Measurements from ENCODE around the gene KIAA0232. TPM values are rescaled to one million over a fixed set of nuclear protein-coding genes. Genes with fewer than 3 reads are reported as not detected.

Gene KIAA0232
- total and polyA plus RNA-seq, 10 of the 15 experiments (the other 5 are each of a cell fraction or from before 2014, with no cell fraction given), result 2.8 to 15.1 (median 10.8) TPM

- DNase-seq (ENCODE audit: low read depth, low spot score) (no peak), ATAC-seq (no peak), FAIRE-seq (no peak)
- no peaks in the 10 kb centered on the region for H4K20me1 ChIP-seq (ENCODE audit: control insufficient read depth, insufficient read depth)
- H3K4me1 ChIP-seq (ENCODE audit: control insufficient read depth, insufficient read depth, low read length), result peaks cover under 1% of the 10 kb centered on the region
- no peaks in the 10 kb centered on the region for H3K79me2 ChIP-seq (ENCODE audit: control insufficient read depth, insufficient read depth, low read length)
- ChIA-PET SMC1A (ENCODE audit: uncharacterized antibody, unreplicated experiment) (no interaction called here), CTCF (interaction anchor here (0.9 kb wide), 1 partner anchor 22 kb away, joined by 4 read pairs; no protein-coding TSS in a partner anchor), POLR2A (no interaction called here), RAD21 (ENCODE audit: unreplicated experiment) (no interaction called here)
- no peak overlapping the region for H3K4me3 ChIP-seq
- no peaks in the 10 kb centered on the region for H3K36me3 ChIP-seq (ENCODE audit: control insufficient read depth in 2 of 2, insufficient read depth in 2 of 2, low read length in 1 of 2)
- TF ChIP-seq ZBTB11 (CRISPR knock-in tag; IDR thresholded peaks at IDR 0.05), result no peak
- TF ChIP-seq GABPA (IDR thresholded peaks at IDR 0.05; ENCODE audit: low read depth), result no peak
- no peak for TF ChIP-seq BCLAF1 (IDR thresholded peaks at IDR 0.05)
- TF ChIP-seq ZBTB4 (CRISPR knock-in tag; IDR thresholded peaks at IDR 0.05), result no peak
- TF ChIP-seq IKZF1 (conservative IDR thresholded peaks at IDR 0.05), result no peak
- no peak for TF ChIP-seq TCF12 (IDR thresholded peaks at IDR 0.05; ENCODE audit: low read depth, low read length)
- BruUV-seq (replicated peaks), result no TSS peak
- H3K9ac ChIP-seq (ENCODE audit: control insufficient read depth, insufficient read depth, low read length), result no peak overlapping the region
- in situ Hi-C loops (cut with MboI), result no loop called here
- H3K27me3 ChIP-seq (replicated peaks in 1 of 2; ENCODE audit: control insufficient read depth in 2 of 2, insufficient read depth in 2 of 2, low read length in 1 of 2), result peaks cover 0 to 2% of the 10 kb centered on the region in 2 experiments; a peak in 1 of 4 replicates
- no peak overlapping the region for H3K4me2 ChIP-seq (ENCODE audit: control insufficient read depth, insufficient read depth)
- H3K9me3 ChIP-seq (replicated peaks; ENCODE audit: control insufficient read depth, insufficient read depth, low read length), result no peaks in the 10 kb centered on the region
- WGBS (ENCODE audit: insufficient coverage, insufficient replicate concordance, low lambda C conversion rate, missing lambda C conversion rate), result 72% methylated on average over 16 of the region's 16 CpGs
- H3K27ac ChIP-seq (ENCODE audit: control insufficient read depth, insufficient read depth), result no peak overlapping the region
- intact Hi-C loops (cut with micrococcal nuclease; ENCODE audit: unreplicated experiment), result no loop called here
- no peak overlapping the region for H2AFZ ChIP-seq (ENCODE audit: control insufficient read depth, low read depth, low read length)
These were observed 19.1 kb upstream of the KIAA0232 start for GRCh38 chr4:6763330-6763851.

Measured in GM12878 (cell line).